A673 (cell line): ENCODE measurements around the gene MRPS35. TPM values are rescaled to one million over a fixed set of nuclear protein-coding genes. Genes with fewer than 3 reads are reported as not detected.
"Not testable (repeated sequence)": the region's sequence is repeated elsewhere in the genome, so short reads cannot be mapped to it uniquely, and the experiment has no call there.

Experiments
- BruUV-seq: library from RNA; stranded (reverse); fragments of 400-500 nt; replicated peaks from 2 replicates; lab custom pipeline; 2021; lab: Mats Ljungman, UMichigan
- CTCF ChIA-PET: fragments of 300-600 bp; sonication (Branson Sonifier 250); formaldehyde crosslinking; loops from one replicate; lab custom pipeline; 2022; ENCODE audit warnings: antibody characterized with exemption; lab: Charles Lee
- POLR2A ChIA-PET: fragments of 300-600 bp; sonication (Branson Sonifier 250); formaldehyde crosslinking; loops from one replicate; lab custom pipeline; 2022; ENCODE audit warnings: antibody characterized with exemption; ENCODE audit not compliant: low non-redundant PET; lab: Charles Lee
- DNase-seq: peaks from one replicate; pipeline ENCODE4 v3.0.0-alpha.2; 2015; ENCODE audit warnings: low spot score
- H3K27ac ChIP-seq: fragments of 200-600 bp; sonication (generic); 2 replicates; pipeline ENCODE4 v1.5.1; 2016; ENCODE audit warnings: mixed run types, low read depth, mild to moderate bottlenecking, mixed read lengths, antibody characterized with exemption, low read length; ENCODE audit not compliant: poor library complexity, severe bottlenecking
- H3K27me3 ChIP-seq: fragments of 200-600 bp; sonication (generic); replicated peaks from 2 replicates; pipeline ENCODE4 v1.6.1; 2017; ENCODE audit warnings: mixed run types, low read depth, mild to moderate bottlenecking, mixed read lengths, antibody characterized with exemption, low read length; ENCODE audit not compliant: insufficient read depth, poor library complexity
- H3K36me3 ChIP-seq: fragments of 200-600 bp; sonication (generic); 2 replicates; pipeline ENCODE4 v1.6.1; 2016; ENCODE audit warnings: mixed run types, mild to moderate bottlenecking, mixed read lengths, antibody characterized with exemption, low read length; ENCODE audit not compliant: insufficient read depth, poor library complexity, severe bottlenecking
- H3K4me1 ChIP-seq: fragments of 200-600 bp; sonication (generic); 2 replicates; pipeline ENCODE4 v1.6.1; 2017; ENCODE audit warnings: mixed run types, mild to moderate bottlenecking, mixed read lengths, antibody characterized with exemption, low read length; ENCODE audit not compliant: insufficient read depth, poor library complexity, severe bottlenecking
- H3K4me3 ChIP-seq: fragments of 200-600 bp; sonication (generic); 2 replicates; pipeline ENCODE4 v1.5.1; 2016; ENCODE audit warnings: low read depth, mixed run types, mild to moderate bottlenecking, mixed read lengths, low read length; ENCODE audit not compliant: poor library complexity, severe bottlenecking
- H3K9me3 ChIP-seq: fragments of 200-600 bp; sonication (generic); 2 replicates; pipeline ENCODE4 v1.6.1; 2016; ENCODE audit warnings: mixed run types, low read depth, mild to moderate bottlenecking, mixed read lengths, antibody characterized with exemption, low read length; ENCODE audit not compliant: poor library complexity, severe bottlenecking
- EZH2 ChIP-seq: fragments of 200-600 bp; sonication (generic); IDR thresholded peaks from 2 replicates; pipeline ENCODE4 v1.6.1; 2017; ENCODE audit warnings: borderline replicate concordance, low read depth, mild to moderate bottlenecking, mixed read lengths, antibody characterized with exemption, low read length; ENCODE audit not compliant: poor library complexity, severe bottlenecking
- intact Hi-C: fragments of 100-400 bp; cut with micrococcal nuclease; formaldehyde crosslinking; loops from one replicate; pipeline ENCODE4 v1.10.0; 2022; ENCODE audit not compliant: unreplicated experiment
- total RNA-seq: library from RNA; stranded (reverse); gene quantifications from 2 replicates; pipeline ENCODE4 v1.2.3, GENCODE V29; 2021
- TF ChIP-seq, protein P1 (sequence below): fragments of 300-800, 200-600 bp; sonication (generic); conservative IDR thresholded peaks from 2 replicates; pipeline ENCODE4 v1.5.1; 2017; ENCODE audit warnings: low read depth, mild to moderate bottlenecking, antibody characterized with exemption, low read length, moderate library complexity, mixed read lengths

Gene MRPS35
- total RNA-seq, 1 experiment from 2014 or later: 65.9 TPM

DNA sequence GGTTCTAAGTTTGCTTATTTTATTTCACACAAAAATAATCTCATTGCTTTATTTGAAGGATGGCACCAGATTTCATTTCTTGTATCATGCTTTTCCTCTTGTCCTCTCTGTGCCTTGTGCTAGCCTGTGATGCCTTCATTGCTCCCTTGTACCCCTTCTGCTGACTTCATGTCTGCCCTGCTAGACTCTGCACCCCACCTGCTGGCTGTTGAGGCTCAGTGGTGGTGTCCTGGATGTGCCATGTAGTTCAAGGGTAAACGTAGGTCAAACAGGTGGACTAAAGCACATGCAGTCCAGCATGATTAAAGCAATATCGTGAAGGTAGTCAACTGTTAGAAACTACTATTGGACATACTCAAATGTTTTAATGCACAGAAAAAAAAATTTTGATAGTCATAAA lies 21.6 kb downstream of the MRPS35 start:
- POLR2A ChIA-PET: interaction anchor here (0.6 kb wide), 1 partner anchor 29 kb away, joined by 4 read pairs; no protein-coding TSS in a partner anchor
- Histone ChIP-seq H3K27me3 (no peaks in the 10 kb centered on the region), H3K9me3 (no peaks in the 10 kb centered on the region), H3K36me3 (peaks cover 40% of the 10 kb centered on the region), H3K27ac (no peak overlapping the region), H3K4me1 (no peaks in the 10 kb centered on the region), H3K4me3 (no peak overlapping the region)
- TF ChIP-seq, protein P1, sequence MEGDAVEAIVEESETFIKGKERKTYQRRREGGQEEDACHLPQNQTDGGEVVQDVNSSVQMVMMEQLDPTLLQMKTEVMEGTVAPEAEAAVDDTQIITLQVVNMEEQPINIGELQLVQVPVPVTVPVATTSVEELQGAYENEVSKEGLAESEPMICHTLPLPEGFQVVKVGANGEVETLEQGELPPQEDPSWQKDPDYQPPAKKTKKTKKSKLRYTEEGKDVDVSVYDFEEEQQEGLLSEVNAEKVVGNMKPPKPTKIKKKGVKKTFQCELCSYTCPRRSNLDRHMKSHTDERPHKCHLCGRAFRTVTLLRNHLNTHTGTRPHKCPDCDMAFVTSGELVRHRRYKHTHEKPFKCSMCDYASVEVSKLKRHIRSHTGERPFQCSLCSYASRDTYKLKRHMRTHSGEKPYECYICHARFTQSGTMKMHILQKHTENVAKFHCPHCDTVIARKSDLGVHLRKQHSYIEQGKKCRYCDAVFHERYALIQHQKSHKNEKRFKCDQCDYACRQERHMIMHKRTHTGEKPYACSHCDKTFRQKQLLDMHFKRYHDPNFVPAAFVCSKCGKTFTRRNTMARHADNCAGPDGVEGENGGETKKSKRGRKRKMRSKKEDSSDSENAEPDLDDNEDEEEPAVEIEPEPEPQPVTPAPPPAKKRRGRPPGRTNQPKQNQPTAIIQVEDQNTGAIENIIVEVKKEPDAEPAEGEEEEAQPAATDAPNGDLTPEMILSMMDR: 0 out of 2 replicates have a peak, but pooled peaks have one; percentile 17
- no peak for TF ChIP-seq EZH2
- no TSS peak for BruUV-seq
- CTCF ChIA-PET: interaction anchor here (0.6 to 1.7 kb wide), 4 partner anchors 47 to 1140 kb away, joined by 3 to 6 read pairs (median 4); no protein-coding TSS in a partner anchor
- DNase-seq: no peak
- intact Hi-C loops: loop anchor here (5.0 kb wide), 2 partner anchors 440 to 1140 kb away; no protein-coding TSS in a partner anchor

DNA sequence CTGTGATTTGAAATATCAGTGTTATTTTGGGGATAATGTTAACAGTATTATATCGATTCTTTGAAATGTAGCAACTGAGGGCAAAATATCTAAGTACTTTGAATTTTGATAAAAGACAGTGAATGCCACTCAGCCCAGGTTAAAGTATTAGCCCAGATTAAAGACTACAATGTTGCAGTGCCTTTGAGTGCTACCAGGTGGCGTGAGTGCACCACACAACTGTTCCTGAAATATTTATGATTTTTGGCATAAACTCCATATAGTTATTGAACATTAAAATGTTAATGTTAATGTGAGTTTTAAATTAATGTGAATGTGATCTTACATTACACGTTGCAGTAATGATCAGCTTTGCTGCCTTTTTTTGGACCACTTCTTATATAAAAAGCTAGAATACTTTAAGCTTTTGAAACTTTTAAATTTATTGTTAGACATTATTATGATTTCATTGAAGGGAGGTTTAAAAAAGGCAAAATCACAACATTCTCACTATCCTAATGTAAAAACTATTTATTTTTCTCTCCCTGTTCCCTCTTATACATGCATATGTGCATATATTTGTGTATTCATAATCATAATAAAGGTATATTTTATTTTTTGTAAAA lies 22.5 kb downstream of the MRPS35 start:
- DNase-seq: peak; percentile 45
- POLR2A ChIA-PET: no interaction called here
- no peak overlapping the region for H3K4me3 ChIP-seq
- no peak for TF ChIP-seq EZH2
- TF ChIP-seq, protein P1: peak; percentile 86
- no TSS peak for BruUV-seq
- H3K36me3 ChIP-seq: peaks cover 48% of the 10 kb centered on the region
- no peaks in the 10 kb centered on the region for H3K4me1 ChIP-seq
- CTCF ChIA-PET: interaction anchor here (0.6 to 1.7 kb wide), 4 partner anchors 46 to 1139 kb away, joined by 3 to 6 read pairs (median 5); no protein-coding TSS in a partner anchor
- H3K27ac ChIP-seq: no peak overlapping the region
- H3K27me3 ChIP-seq: no peaks in the 10 kb centered on the region
- no peaks in the 10 kb centered on the region for H3K9me3 ChIP-seq
- intact Hi-C loops: loop anchor here (1.0 to 5.0 kb wide), 4 partner anchors 88 to 1139 kb away; no protein-coding TSS in a partner anchor

DNA sequence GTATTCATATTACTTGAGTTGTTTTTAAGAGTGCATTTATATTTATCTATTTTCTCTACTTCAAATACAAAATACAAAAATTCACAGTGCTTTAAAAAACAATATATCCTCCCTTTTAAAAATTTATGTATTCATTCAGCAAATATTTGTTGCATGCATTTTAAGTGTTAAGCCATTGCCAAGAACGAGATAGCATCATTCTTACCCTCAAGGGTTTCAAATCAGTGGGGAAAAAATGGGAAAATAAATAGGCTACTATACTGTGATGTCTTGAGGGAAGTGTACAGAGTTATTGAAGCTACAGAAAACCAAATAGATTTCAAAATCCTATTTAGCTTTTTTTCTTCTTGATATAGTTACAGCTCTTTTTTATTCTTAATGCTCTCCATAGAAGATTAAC lies 23.2 kb downstream of the MRPS35 start:
- Histone ChIP-seq H3K9me3 (no peaks in the 10 kb centered on the region), H3K27ac (no peak overlapping the region), H3K36me3 (peaks cover 55% of the 10 kb centered on the region), H3K4me3 (no peak overlapping the region), H3K27me3 (no peaks in the 10 kb centered on the region), H3K4me1 (no peaks in the 10 kb centered on the region)
- CTCF ChIA-PET: interaction anchor here (0.6 to 1.7 kb wide), 2 partner anchors 163 to 1139 kb away, joined by 5 read pairs; no protein-coding TSS in a partner anchor
- BruUV-seq: no TSS peak
- POLR2A ChIA-PET: no interaction called here
- TF ChIP-seq, protein P1: no peak
- no peak for TF ChIP-seq EZH2
- no peak for DNase-seq
- intact Hi-C loops: loop anchor here (1.0 to 5.0 kb wide), 4 partner anchors 88 to 1139 kb away; no protein-coding TSS in a partner anchor

DNA sequence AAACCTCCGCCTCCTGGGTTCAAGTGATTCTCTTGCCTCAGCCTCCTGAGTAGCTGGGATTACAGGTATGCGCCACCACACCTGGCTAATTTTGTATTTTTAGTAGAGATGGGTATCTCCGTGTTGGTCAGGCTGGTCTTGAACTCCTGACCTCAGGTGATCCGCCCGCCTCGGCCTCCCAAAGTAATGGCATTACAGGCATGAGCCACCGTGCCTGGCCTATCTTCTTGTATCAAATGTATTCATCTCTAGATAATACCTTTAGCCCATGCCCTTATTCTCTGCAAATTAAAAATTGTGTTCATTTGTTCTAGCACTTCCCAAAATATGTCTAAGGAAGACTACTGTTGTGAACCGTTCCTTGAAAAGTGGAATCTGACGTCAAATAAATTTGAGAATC lies 23.7 kb downstream of the MRPS35 start:
- CTCF ChIA-PET, POLR2A ChIA-PET: not testable (repeated sequence)

More for the DNA sequence above, 23.7 kb downstream of the MRPS35 start:
- not testable (repeated sequence) for BruUV-seq, H3K27me3 ChIP-seq, DNase-seq, H3K9me3 ChIP-seq, H3K4me3 ChIP-seq, H3K4me1 ChIP-seq, H3K27ac ChIP-seq
- H3K36me3 ChIP-seq: peaks cover 60% of the 10 kb centered on the region
- intact Hi-C loops: loop anchor here (5.0 kb wide), 2 partner anchors 438 to 1138 kb away; no protein-coding TSS in a partner anchor
